ENCODE results near the gene DPP6.
"Not testable (repeated sequence)": the region's sequence is repeated elsewhere in the genome, so short reads cannot be mapped to it uniquely, and the experiment has no call there.

Gene DPP6

DNA sequence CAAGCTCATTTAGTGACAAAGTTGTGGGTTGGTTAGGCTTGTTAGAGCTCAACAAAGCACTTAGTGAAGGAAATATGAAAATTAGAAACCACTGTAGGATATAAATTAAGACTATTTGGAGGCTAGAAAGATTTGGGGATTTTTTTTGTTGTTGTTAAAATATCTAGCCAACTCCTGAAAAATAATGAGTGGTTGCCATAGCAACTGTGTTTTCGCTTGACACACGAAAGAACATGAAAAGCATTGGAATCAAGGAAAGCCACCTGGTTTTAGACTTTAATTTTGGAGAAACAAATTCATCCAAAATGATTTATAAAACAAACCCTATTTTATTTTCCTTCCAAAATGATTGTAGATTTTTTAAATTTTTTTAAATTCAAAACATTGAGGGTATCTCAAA is 26.3 kb downstream of the DPP6 start:
- not testable (repeated sequence) for DNase-seq

DNA sequence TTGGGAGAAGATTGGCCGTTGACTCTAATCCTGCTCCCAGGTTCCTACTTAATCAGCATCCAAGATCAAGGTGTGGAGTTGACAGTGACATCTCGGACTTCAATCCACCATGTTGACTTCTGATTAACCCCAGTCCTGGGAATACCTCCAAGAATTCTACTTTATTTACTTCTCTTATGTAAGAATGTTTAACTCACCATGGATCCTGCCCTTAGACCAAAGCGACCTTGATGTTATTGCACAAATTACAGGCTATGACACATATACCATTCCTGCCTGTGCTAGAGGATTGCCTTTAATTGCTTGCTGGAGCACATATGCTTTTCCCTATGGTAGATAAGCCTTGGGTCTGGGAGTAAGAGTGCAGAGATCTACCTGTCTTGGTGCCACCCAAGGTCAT is 28.1 kb downstream of the DPP6 start:
- not testable (repeated sequence) for DNase-seq

DNA sequence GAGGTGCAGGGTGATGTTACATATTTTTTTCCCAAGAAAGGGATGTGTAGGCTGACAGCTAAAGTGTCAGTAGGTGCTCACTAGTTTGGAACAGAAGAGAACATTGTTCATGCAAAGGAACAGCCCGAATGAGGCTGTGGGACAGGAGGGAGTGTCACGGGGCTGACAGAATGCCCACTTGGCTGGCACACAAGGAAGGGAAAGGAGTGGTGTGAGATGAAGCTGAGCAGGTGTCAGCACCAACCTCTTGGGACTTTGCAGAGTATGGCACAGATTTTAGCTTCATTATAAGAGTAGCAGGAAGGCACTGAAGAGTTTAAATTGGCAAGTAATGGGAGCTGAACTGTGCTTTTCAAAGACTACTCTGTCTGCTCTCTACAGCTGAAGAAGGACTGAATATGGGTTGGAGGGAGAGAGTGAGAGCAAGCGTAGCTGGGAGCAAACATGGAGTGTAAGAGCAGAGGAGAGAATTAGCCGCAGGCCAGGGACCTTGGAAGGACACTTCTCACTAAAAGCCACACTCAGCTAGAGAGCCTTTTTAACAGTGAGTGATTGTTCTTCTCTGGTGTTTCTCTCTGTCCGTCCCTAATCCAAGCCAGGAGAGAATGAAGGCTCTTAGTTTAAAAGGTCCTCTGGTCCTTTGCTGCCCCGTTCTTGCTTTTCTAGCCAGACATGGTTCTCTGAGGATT is 35.0 kb downstream of the DPP6 start:
- not testable (repeated sequence) for DNase-seq

DNA sequence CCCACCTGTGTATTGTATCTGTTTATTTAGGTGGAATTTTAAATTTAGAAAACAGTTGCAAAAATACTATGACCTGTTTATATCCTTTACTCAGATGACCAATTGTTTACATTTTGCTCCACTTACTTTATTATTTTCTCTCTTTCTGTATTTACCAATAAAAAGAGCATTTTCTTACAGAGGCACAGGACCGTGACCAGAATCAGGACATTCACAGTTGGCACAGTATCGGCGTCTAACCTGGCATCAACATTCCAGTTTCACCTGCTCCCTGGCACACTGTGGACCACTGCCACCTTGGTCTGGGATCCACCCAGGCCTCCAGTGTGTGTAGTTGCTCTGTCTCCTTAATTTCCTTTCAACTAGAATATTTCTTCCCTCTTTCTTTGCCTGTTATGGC is 39.9 kb downstream of the DPP6 start:
- DNase-seq, result not testable (repeated sequence)

DNA sequence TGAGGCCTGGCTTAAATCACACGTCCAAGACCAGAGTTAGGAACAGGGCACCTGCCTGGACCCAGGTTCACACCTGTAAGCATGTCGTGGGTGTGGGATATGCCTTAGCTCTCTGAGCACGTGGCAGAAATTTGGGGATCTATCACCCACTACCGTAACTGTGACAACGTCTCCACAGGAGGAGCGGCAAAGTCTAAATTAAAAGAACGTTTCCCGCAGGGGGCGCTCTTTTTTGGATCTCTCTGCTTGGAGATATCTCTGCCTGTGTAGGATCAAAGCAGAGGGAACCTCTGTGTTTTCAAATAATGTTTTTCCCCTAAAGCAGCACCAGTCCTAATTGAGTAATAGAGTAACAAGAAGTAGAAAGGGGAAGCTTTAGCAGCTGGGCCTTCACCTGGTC is 43.0 kb downstream of the DPP6 start:
- DNase-seq, result not testable (repeated sequence)

DNA sequence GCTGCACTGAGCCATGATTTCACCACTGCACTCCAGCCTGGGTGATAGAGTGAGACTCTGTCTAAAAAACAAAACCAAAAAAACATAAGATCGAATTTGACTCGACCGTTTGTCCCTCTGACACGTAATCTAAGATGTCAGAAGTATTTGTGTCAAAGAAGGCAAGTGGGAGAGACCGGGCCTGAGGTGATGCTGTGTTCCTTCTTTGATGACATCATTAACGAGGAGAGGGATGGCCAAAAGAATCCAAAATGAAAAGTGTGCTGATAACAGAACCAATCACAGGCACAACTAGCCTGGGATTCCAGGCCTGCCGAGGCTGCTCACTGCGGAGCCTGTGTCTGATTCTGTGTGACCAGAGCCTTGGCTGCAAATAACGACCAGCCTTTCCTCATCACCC is 52.9 kb downstream of the DPP6 start:
- DNase-seq, result not testable (repeated sequence)

DNA sequence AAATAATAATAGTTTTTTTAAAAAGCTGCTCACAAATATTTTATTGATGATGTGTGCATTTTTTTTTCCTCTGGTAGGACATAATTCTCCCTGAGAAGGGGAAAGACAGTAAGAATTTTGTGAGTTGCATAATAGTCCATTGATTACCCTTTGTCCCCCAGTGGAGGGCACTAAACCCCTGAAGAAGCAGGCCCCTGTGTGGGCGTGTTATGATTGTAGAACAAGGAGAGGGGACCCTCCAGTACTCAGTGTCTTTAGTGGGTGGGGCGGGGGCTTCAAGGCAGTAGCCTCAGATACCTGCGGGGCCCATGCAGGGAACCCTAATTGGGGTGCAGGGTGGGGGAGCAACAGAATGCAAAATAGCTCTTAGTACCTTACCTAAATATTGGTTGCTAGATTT is 57.4 kb downstream of the DPP6 start:
- DNase-seq, result not testable (repeated sequence)

DNA sequence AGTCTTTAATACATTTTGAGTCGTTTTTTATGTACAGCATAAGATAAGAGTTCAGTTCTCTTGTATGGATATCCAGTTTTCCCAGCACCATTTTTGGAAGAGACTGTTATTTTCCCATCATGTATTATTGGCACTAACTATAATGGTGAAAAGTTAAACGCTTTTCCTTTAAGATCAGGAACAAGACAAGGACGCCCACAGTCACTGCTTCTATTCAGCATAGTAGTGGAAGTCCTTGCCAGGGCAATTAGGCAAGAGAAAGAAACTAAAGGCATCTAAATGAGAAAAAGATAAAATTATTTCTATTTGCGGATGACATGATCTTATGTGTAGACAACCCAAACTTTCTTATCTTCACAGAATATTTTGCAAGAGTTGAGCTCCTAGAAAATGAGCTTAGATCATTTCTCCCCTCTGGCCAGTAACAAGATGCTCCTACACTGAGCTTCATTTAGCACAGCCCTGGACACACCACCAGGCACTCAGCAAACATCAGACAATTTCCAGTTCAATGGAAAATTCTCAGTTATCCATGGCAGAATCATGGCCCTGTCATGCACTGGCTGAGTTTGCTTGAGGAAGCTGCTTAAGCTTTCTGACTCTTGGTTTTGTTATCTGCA is 61.6 kb downstream of the DPP6 start:
- DNase-seq, result not testable (repeated sequence)

DNA sequence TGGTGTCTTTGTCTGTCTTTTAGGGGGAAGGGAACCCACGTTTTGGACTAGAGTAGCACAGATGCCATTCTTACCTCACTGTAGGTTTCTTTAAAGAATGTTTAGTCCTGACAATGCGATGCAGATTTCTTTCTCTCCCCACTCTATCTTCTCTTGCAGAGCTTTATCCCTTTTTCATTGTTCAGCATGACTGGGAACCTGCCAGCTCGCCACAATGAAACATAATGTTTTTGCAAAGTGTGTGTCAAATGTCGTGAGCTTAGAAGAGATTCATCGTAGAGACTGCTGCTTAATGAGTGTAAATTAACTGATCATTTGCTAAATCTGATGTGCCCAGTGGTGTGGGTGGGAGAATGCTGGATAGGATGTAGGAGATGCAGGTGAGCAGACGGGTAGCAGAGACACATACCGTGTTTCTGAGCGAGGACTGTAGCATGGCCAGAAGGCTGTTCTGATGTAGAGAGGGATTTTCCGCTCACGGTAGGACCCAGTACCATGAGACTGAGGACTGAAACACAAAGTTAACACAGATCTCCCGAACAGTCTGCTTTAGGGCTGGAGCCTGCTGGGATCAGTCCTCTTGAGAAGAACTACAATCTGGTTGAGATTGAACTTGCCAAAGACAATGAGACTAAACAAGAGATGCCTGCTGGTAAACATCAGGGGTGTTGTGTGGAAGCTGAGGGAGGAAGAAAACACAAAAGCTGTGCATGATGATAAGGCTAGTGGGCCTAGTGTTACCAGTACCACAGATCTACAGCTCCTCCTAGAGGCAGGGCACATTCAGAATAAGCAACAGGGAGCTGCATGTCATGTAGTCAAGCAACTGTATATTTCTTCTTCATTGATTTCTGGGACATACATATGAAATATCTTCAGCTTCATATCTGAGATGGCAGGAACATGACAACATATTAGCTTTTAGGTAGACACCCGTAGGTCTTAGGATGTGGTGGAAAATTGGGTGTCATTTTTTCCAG is 65.5 kb downstream of the DPP6 start:
- not testable (repeated sequence) for DNase-seq

DNA sequence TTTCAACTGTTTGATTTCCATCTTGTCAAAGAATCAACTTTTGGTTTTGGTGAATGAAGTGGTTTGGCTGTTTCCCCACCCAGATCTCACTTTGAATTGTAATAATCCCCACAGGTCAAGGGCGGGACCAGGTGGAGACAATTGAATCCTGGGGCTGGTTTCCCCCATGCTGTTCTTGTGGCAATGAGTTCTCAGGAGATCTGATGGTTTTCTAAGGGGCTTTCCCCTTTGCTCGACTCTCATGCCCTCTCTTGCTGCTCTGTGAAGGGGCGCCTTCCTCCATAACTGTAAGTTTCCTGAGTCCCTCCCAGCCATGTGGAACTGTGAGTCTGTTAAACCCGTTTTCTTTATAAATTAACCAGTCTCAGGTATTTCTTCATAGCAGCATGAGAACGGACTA is 68.6 kb downstream of the DPP6 start:
- not testable (repeated sequence) for DNase-seq

DNA sequence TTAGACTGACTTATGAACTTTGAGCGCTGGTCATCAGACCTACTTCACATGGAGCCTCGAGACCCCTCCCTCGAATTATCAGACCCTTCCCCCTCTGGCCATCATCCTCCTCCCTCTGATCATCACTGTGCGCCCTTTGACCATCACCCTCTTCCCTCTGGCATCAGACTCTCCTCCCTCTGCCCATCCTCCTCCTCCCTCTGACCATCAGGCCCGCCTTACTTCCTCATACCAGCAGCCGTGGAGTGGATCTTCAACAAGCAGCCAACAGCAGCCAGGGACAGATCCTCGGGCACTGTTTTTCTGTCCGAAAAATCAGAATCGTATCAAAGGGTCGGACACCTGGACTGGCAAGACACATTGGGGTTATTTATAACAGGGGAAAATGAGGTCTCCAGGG is 70.5 kb downstream of the DPP6 start:
- not testable (repeated sequence) for DNase-seq

DNA sequence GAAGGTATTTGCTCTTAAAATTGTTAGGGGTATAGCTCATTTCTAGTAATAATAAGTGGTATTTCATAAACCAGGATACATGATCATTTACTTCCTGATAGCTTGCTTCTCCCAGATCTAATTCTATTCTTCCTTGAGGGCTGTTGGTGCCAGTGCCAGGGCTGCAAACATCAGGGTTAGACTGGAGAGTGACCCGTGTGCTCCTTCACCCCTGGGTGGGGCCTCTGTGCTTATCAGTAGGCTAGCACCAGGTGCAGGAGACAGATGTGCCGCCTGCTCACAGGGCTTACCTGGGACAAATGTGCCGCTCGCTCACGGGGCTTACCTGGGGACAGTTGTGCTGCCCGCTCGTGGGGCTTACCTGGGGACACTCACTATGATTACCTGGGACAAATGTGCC is 71.2 kb downstream of the DPP6 start:
- DNase-seq, result not testable (repeated sequence)

DNA sequence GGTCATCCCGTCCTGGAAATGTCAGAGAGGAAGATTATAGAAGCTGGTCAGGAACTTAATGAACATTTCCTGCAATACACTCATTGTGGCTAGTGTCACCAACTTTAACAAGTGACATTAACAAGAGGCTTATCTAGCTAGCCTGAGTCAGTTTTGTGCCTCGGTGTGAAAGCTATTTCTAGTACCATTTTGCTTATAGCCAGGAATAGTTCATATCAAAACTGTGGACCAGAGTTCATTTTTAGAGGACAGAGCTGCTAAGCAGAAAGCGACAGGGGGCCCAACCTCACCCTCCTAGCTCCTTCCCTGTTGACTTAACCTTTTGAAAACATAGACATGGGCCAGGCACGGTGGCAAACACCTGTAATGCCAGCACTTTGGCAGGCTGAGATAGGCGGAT is 76.9 kb downstream of the DPP6 start:
- not testable (repeated sequence) for DNase-seq

DNA sequence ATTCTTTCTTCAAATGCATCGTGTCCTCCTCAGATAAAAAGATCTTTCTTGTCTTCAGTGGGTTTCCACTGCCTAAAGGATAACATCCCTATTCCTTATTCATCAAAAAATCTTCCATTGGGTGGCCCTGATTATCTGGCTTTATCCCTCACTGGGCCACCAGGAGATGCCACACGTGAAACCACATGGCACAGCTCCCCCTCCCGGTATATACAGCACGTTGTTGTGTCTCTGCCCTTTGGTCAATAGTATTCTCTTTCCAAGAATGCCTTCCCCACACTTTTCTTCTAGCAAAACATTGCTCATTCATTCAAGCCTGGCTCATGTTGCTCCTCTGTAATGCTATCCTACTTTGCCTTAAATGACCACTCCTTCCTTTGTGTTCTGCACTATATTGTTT is 80.4 kb downstream of the DPP6 start:
- DNase-seq, result not testable (repeated sequence)

DNA sequence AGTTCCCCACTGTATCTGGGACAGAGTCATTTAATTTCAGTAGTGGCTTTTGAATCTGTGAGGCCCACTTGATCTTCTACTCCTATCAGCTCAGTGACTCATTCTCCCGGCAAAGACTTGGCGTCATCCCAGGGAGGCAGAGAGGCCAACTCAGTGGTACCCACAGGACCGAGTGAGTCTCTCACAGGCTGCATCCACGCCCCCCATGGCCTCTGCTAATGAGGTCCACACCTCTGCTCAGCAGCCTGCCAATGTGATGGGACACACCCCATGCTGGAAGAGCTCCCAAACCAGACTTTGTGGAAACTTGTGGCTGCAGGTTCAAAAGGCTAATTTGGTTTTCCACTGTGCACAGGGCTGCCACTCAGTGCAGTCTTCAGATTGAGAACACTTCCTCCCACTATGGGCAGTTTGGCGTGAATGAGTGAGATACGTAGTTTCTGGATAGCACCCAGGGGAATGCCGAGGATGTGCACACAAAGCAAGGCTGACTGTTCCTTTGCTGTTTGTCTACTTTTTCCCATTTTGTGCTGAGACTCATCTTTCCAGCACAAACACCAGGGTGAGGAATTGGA is 81.6 kb downstream of the DPP6 start:
- DNase-seq, result not testable (repeated sequence)

DNA sequence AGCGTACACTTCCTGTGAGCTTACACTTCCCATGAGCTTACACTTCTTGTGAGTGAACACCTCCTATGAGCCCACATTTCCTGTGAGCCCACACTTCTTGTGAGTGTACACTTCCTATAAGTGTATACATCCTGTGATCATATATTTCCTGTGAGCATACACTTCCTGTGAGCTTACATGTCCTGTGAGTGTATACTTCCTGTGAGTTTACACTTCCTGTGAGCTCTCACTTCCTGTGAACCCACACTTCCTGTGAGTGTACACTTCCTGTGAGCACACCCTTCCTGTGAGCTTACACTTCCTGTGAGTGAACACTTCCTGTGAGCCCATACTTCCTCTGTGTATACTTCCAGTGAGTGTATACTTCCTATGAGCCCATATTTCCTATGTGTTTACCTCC is 82.5 kb downstream of the DPP6 start:
- not testable (repeated sequence) for DNase-seq

DNA sequence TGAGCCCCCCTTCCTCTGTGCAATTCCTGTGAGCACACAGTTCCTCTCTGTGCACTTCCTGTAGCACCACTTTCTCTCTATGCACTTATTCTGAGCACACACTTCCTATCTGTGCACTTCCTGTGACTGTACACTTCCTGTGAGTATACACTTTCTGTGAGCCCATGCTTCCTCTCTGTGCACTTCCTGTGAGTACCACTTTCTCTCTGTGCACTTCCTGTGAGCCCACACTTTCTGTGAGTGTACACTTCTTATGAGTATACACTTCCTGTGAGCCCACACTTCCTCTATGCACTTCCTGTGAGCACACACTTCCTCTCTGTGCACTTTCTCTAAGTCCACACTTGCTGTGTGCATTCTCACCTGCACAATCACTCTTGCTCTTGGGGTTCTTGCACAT is 83.4 kb downstream of the DPP6 start:
- not testable (repeated sequence) for DNase-seq

DNA sequence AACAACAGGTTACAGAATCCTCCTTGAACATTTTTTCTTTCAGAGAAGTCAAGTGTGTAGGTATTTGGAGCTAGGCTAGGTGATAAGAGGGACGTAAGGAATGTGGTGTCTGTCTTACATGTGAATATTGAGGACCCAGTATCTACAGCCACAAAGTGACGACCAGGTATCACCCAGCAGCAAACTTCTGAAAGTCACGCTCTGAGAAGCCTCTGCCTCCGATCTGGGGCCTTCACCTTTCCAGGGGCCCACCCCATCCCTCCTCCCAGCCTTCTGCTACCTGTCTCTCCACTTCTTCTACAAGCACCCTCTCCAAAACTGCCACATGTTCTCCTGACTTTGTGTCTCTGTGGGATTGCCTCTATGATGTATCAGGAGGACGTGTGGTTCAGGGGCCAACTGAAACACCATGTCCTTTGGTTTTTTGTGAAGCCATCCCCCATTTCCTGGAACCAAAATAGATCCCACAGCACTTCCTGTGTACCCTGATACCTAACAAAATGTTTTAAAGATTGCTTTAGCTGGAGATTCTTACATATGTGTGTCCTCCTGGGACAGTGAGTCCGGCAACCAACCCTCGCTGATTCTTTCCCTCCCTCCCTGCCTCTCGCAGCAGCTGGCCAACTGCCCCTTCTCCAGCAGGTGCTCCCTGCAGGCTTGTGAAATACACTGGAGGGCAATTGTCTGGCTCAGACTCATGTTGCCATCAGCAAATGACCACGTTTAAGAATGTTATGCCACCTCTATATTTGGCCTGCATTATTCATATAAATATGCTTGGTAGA is 93.9 kb downstream of the DPP6 start:
- peak; percentile 21 for DNase-seq

DNA sequence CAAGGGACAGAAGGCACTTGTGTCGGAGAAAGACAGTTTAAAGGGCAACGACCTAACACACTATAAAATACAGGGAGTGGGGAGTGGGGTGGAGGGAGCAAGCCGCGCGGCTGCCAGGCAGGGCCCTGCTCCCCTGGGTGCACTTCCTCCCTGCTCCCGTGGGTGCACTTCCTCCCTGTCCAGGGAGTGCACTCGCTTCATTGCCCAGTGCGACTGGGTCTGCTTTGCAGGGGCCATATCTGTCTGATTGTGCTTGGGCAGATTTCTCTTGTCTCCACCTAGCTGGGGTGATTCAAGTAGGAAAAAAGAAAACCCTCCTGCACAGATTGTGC is 94.5 kb downstream of the DPP6 start:
- not testable (repeated sequence) for DNase-seq

DNA sequence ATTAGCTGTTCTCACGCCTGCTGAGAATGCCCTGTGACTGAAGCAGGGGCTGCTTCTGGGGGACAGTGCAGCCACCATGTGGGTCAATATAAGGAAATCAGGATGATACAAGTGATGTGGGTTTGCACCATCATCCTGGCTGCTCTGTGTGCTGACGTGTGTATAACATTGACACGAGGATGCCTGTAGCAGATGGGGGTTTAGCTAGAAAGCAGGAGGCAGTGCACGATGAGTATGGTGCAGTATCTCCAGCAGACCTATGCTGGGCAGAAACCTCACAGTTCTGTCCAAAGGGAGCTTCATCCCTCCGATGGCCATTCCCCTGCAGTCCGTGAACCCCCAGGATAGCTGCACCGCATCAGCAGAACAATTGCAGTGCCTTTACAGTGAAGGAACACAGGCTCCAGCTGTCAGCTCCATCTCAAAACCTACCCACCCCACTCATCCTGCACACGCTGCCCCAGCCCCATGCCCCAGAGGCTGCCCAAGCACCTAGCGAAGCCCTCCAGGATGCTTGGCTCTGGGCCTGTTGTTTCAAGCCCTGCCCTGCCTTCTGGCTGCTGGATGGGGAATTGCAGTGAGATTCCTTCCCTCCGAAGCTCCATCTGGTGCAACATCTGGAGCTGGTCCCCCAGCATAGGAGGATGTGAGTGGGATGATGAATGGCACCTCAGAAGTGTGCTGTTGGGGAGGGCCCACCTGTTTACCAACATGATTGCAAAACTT is 96.8 kb downstream of the DPP6 start:
- not testable (repeated sequence) for DNase-seq

DNA sequence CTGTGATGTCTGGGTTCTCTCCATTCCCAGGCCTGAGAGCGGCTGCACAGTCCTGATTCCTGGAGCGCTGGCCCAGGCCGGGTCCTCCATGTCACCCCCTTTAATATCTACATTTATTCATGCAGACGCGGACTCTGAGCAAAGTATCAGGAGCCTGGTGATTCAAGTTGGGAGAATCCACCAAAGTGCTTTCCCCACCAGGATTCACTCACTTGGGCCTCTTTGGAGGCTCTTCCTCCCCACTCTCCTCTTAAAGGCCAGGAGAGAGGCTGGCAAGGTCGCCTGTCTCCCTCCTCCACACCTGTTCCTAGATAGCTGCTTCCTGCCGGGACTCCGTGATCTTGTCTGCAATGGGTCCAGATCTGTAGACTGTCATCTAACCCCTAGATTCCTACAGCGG is 98.5 kb downstream of the DPP6 start:
- DNase-seq, result not testable (repeated sequence)

DNA sequence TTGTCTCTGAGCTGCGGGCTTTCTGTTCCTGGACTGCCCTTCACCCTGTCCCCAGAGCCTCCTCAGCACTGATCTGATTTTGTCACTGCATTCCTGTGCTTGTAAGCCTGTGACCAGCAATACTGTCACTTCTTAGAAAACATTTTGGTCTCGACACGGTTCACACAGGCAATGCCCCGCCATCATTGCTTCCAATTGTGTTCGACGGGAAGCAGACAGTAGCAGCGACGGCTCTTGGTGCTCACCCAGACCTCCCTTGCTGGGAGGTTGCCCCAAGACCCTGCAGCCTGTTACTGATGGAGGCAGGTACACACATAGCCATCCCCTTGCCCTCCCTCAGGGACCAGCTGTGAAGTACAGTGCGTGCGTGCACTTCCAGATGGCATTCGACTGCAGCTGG is 99.1 kb downstream of the DPP6 start:
- not testable (repeated sequence) for DNase-seq

Data from NCI-H1092 (cell line).